ENCODE measurements around the gene CASK. TPM values are rescaled to one million over a fixed set of nuclear protein-coding genes. Genes with fewer than 3 reads are reported as not detected.

CASK gene
- total and polyA plus RNA-seq, 9 donors = 17.5 to 41.5 (median 25.4) TPM

- Histone ChIP-seq H3K9me3 (replicated peaks; ENCODE audit: control insufficient read depth, low read depth, low read length) (no peaks in the 10 kb centered on the region), H3K36me3 (ENCODE audit: control insufficient read depth, insufficient read depth, low read length) (no peaks in the 10 kb centered on the region), H3K4me3 (ENCODE audit: low read length) (no peak overlapping the region), H3K27me3 (ENCODE audit: control insufficient read depth, insufficient read depth, low read length) (peaks cover 3% of the 10 kb centered on the region), H3K27ac (ENCODE audit: low read length) (no peak overlapping the region), H3K4me1 (ENCODE audit: control insufficient read depth, insufficient read depth, low read length) (no peaks in the 10 kb centered on the region)
- no peak for DNase-seq
- WGBS (ENCODE audit: insufficient coverage) = 38% methylated on average over 1 of the region's 5 CpGs
Observed at GRCh38 chrX:41917517-41917916, 5.8 kb downstream of the CASK start.

GRCh38 chrX:41913476-41913875, 9.9 kb downstream of the CASK start:
- WGBS (ENCODE audit: insufficient coverage) = no CpG with 5 or more reads among the region's 1 CpG
- Histone ChIP-seq H3K4me3 (ENCODE audit: low read length) (no peak overlapping the region), H3K27me3 (ENCODE audit: control insufficient read depth, insufficient read depth, low read length) (peaks cover 2% of the 10 kb centered on the region), H3K4me1 (ENCODE audit: control insufficient read depth, insufficient read depth, low read length) (no peaks in the 10 kb centered on the region), H3K36me3 (ENCODE audit: control insufficient read depth, insufficient read depth, low read length) (no peaks in the 10 kb centered on the region), H3K9me3 (replicated peaks; ENCODE audit: control insufficient read depth, low read depth, low read length) (no peaks in the 10 kb centered on the region), H3K27ac (ENCODE audit: low read length) (no peak overlapping the region)
- DNase-seq = no peak

GRCh38 chrX:41912923-41913322, 10.4 kb downstream of the CASK start:
- Histone ChIP-seq H3K4me1 (ENCODE audit: control insufficient read depth, insufficient read depth, low read length) (no peaks in the 10 kb centered on the region), H3K4me3 (ENCODE audit: low read length) (no peak overlapping the region), H3K36me3 (ENCODE audit: control insufficient read depth, insufficient read depth, low read length) (no peaks in the 10 kb centered on the region), H3K9me3 (replicated peaks; ENCODE audit: control insufficient read depth, low read depth, low read length) (no peaks in the 10 kb centered on the region), H3K27me3 (ENCODE audit: control insufficient read depth, insufficient read depth, low read length) (peaks cover 2% of the 10 kb centered on the region), H3K27ac (ENCODE audit: low read length) (no peak overlapping the region)
- no peak for DNase-seq
- WGBS (ENCODE audit: insufficient coverage) = no CpG with 5 or more reads among the region's 4 CpGs

- no peaks in the 10 kb centered on the region for H3K36me3 ChIP-seq (ENCODE audit: control insufficient read depth, insufficient read depth, low read length)
- H3K4me3 ChIP-seq (ENCODE audit: low read length) = no peak overlapping the region
- no peak overlapping the region for H3K27ac ChIP-seq (ENCODE audit: low read length)
- no peak for DNase-seq
- peaks cover 2% of the 10 kb centered on the region for H3K27me3 ChIP-seq (ENCODE audit: control insufficient read depth, insufficient read depth, low read length)
- no peaks in the 10 kb centered on the region for H3K4me1 ChIP-seq (ENCODE audit: control insufficient read depth, insufficient read depth, low read length)
- peaks cover 3% of the 10 kb centered on the region for H3K9me3 ChIP-seq (replicated peaks; ENCODE audit: control insufficient read depth, low read depth, low read length)
Observed at GRCh38 chrX:41909068-41909467, 14.3 kb downstream of the CASK start.

GRCh38 chrX:41906515-41907187, 16.7 kb downstream of the CASK start:
- DNase-seq = no peak
- peaks cover 1% of the 10 kb centered on the region for H3K36me3 ChIP-seq (ENCODE audit: control insufficient read depth, insufficient read depth, low read length)
- no peaks in the 10 kb centered on the region for H3K4me1 ChIP-seq (ENCODE audit: control insufficient read depth, insufficient read depth, low read length)
- WGBS (ENCODE audit: insufficient coverage) = 83% methylated on average over 1 of the region's 3 CpGs
- H3K27ac ChIP-seq (ENCODE audit: low read length) = no peak overlapping the region
- H3K4me3 ChIP-seq (ENCODE audit: low read length) = no peak overlapping the region
- peaks cover 6% of the 10 kb centered on the region for H3K9me3 ChIP-seq (replicated peaks; ENCODE audit: control insufficient read depth, low read depth, low read length)
- peaks cover 5% of the 10 kb centered on the region for H3K27me3 ChIP-seq (ENCODE audit: control insufficient read depth, insufficient read depth, low read length)

GRCh38 chrX:41903544-41903943, 19.8 kb downstream of the CASK start:
- Histone ChIP-seq H3K36me3 (ENCODE audit: control insufficient read depth, insufficient read depth, low read length) (peaks cover 5% of the 10 kb centered on the region), H3K4me3 (ENCODE audit: low read length) (no peak overlapping the region), H3K9me3 (replicated peaks; ENCODE audit: control insufficient read depth, low read depth, low read length) (peaks cover 22% of the 10 kb centered on the region), H3K27me3 (ENCODE audit: control insufficient read depth, insufficient read depth, low read length) (peaks cover 7% of the 10 kb centered on the region), H3K4me1 (ENCODE audit: control insufficient read depth, insufficient read depth, low read length) (no peaks in the 10 kb centered on the region), H3K27ac (ENCODE audit: low read length) (no peak overlapping the region)
- no peak for DNase-seq
- WGBS (ENCODE audit: insufficient coverage) = no CpG with 5 or more reads among the region's 1 CpG

GRCh38 chrX:41900321-41900720, 23.0 kb downstream of the CASK start:
- Histone ChIP-seq H3K4me1 (ENCODE audit: control insufficient read depth, insufficient read depth, low read length) (no peaks in the 10 kb centered on the region), H3K9me3 (replicated peaks; ENCODE audit: control insufficient read depth, low read depth, low read length) (peaks cover 19% of the 10 kb centered on the region), H3K27me3 (ENCODE audit: control insufficient read depth, insufficient read depth, low read length) (peaks cover 5% of the 10 kb centered on the region), H3K27ac (ENCODE audit: low read length) (no peak overlapping the region), H3K36me3 (ENCODE audit: control insufficient read depth, insufficient read depth, low read length) (peaks cover 5% of the 10 kb centered on the region), H3K4me3 (ENCODE audit: low read length) (no peak overlapping the region)
- DNase-seq = no peak

GRCh38 chrX:41895826-41896225, 27.5 kb downstream of the CASK start:
- H3K36me3 ChIP-seq (ENCODE audit: control insufficient read depth, insufficient read depth, low read length) = no peaks in the 10 kb centered on the region
- H3K9me3 ChIP-seq (replicated peaks; ENCODE audit: control insufficient read depth, low read depth, low read length) = peaks cover 8% of the 10 kb centered on the region
- H3K27me3 ChIP-seq (ENCODE audit: control insufficient read depth, insufficient read depth, low read length) = peaks cover 3% of the 10 kb centered on the region
- H3K27ac ChIP-seq (ENCODE audit: low read length) = no peak overlapping the region
- DNase-seq = no peak
- no peaks in the 10 kb centered on the region for H3K4me1 ChIP-seq (ENCODE audit: control insufficient read depth, insufficient read depth, low read length)
- no peak overlapping the region for H3K4me3 ChIP-seq (ENCODE audit: low read length)

- Histone ChIP-seq H3K4me1 (ENCODE audit: control insufficient read depth, insufficient read depth, low read length) (no peaks in the 10 kb centered on the region), H3K4me3 (ENCODE audit: low read length) (no peak overlapping the region), H3K9me3 (replicated peaks; ENCODE audit: control insufficient read depth, low read depth, low read length) (no peaks in the 10 kb centered on the region), H3K27ac (ENCODE audit: low read length) (no peak overlapping the region), H3K36me3 (ENCODE audit: control insufficient read depth, insufficient read depth, low read length) (no peaks in the 10 kb centered on the region), H3K27me3 (ENCODE audit: control insufficient read depth, insufficient read depth, low read length) (peaks cover 3% of the 10 kb centered on the region)
- no CpG with 5 or more reads among the region's 1 CpG for WGBS (ENCODE audit: insufficient coverage)
- no peak for DNase-seq
Observed at GRCh38 chrX:41890026-41890423, 33.3 kb downstream of the CASK start.

- Histone ChIP-seq H3K27me3 (ENCODE audit: control insufficient read depth, insufficient read depth, low read length) (peaks cover 4% of the 10 kb centered on the region), H3K36me3 (ENCODE audit: control insufficient read depth, insufficient read depth, low read length) (no peaks in the 10 kb centered on the region), H3K27ac (ENCODE audit: low read length) (no peak overlapping the region), H3K4me1 (ENCODE audit: control insufficient read depth, insufficient read depth, low read length) (no peaks in the 10 kb centered on the region), H3K4me3 (ENCODE audit: low read length) (no peak overlapping the region), H3K9me3 (replicated peaks; ENCODE audit: control insufficient read depth, low read depth, low read length) (no peaks in the 10 kb centered on the region)
- WGBS (ENCODE audit: insufficient coverage) = no CpG with 5 or more reads among the region's 1 CpG
- no peak for DNase-seq
Observed at GRCh38 chrX:41889317-41890025, 33.9 kb downstream of the CASK start.

Measured in muscle of leg (tissue), 11 donors.